Measurements from ENCODE around the gene FUOM. TPM values are rescaled to one million over a fixed set of nuclear protein-coding genes. Genes with fewer than 3 reads are reported as not detected.

The FUOM gene
- total and polyA plus RNA-seq, 2 of the 4 experiments (the other 2 are of a cell fraction), result 26.3 to 52.8 TPM

GRCh38 chr10:133391249-133391635 is 33.4 kb upstream of the FUOM start:
- peaks cover 14% of the 10 kb centered on the region for H3K36me3 ChIP-seq (ENCODE audit: control insufficient read depth, insufficient read depth, low read length)
- H2BK15ac ChIP-seq (ENCODE audit: low read depth, low read length), result no peak overlapping the region
- TF ChIP-seq NFE2L2 (IDR thresholded peaks at IDR 0.05; ENCODE audit: low read depth, low read length), result no peak
- no peak for TF ChIP-seq POLR2A (IDR thresholded peaks at IDR 0.05; ENCODE audit: low read depth, low read length)
- no peak for TF ChIP-seq USF2 (IDR thresholded peaks at IDR 0.05; ENCODE audit: low read depth, low read length)
- no peak for TF ChIP-seq SMC3 (IDR thresholded peaks at IDR 0.05; ENCODE audit: low read depth, low read length)
- no peak for TF ChIP-seq CHD1 (IDR thresholded peaks at IDR 0.05; ENCODE audit: low read depth, low read length)
- no peak for TF ChIP-seq RCOR1 (IDR thresholded peaks at IDR 0.05; ENCODE audit: insufficient replicate concordance, low read length)
- H4K5ac ChIP-seq (ENCODE audit: low read depth, low read length), result no peak overlapping the region
- H3K79me1 ChIP-seq (ENCODE audit: low read depth in 1 of 2, low read length in 2 of 2), result peaks cover 19% of the 10 kb centered on the region in 2 experiments
- no peak overlapping the region for H3K4ac ChIP-seq (ENCODE audit: low read depth, low read length)
- H3K14ac ChIP-seq (replicated peaks; ENCODE audit: low read depth, low read length), result no peak overlapping the region
- in situ Hi-C loops (cut with MboI; ENCODE audit: low sequenced_read_pairs), result no loop called here
- no peak overlapping the region for H3K9ac ChIP-seq (ENCODE audit: low read depth, low read length)
- H2AFZ ChIP-seq (replicated peaks; ENCODE audit: low read length, poor library complexity), result no peak overlapping the region
- H2AK5ac ChIP-seq (ENCODE audit: low read depth, low read length), result no peak overlapping the region
- ChIA-PET CTCF (no interaction called here), POLR2A (ENCODE audit: unreplicated experiment) (no interaction called here)
- no peaks in the 10 kb centered on the region for H3K9me3 ChIP-seq (ENCODE audit: control insufficient read depth, insufficient read depth, low read length)
- H4K8ac ChIP-seq (ENCODE audit: low read depth in 2 of 2, low read length in 2 of 2), result no peak overlapping the region
- H2BK20ac ChIP-seq (ENCODE audit: low read depth, low read length), result no peak overlapping the region
- 100% methylated on average over 3 of the region's 12 CpGs; no CpG with 5 or more reads in 1 of the 2 experiments for WGBS, 2 experiments (ENCODE audit: extremely low coverage in 2 of 2, insufficient read length in 1 of 2)
- no peak overlapping the region for H3K4me2 ChIP-seq (ENCODE audit: low read depth, low read length)
- peaks cover 4% of the 10 kb centered on the region; the same call in 1 of the 2 replicates for H3K4me1 ChIP-seq (ENCODE audit: control insufficient read depth, insufficient read depth, low read length)
- peaks cover 8% of the 10 kb centered on the region; the same call in 1 of the 2 replicates for H3K9me1 ChIP-seq (ENCODE audit: insufficient read depth, low read length)
- DNase-seq (no peak), ATAC-seq (ENCODE audit: low read depth) (no peak)
- dilution Hi-C loops (cut with HindIII; ENCODE audit: low sequenced_read_pairs, unreplicated experiment), result no loop called here
- BruUV-seq (replicated peaks), result no TSS peak
- H3K18ac ChIP-seq (ENCODE audit: low read depth, low read length), result no peak overlapping the region
- no peak overlapping the region for H2BK5ac ChIP-seq (ENCODE audit: low read depth, low read length, poor library complexity, severe bottlenecking)
- H3K56ac ChIP-seq (ENCODE audit: extremely low read depth, insufficient read depth, low read length), result no peak overlapping the region
- H3K23ac ChIP-seq (ENCODE audit: low read depth, low read length), result no peak overlapping the region
- H4K20me1 ChIP-seq (ENCODE audit: insufficient read depth, low read length), result no peaks in the 10 kb centered on the region
- H3K27me3 ChIP-seq (ENCODE audit: control insufficient read depth, insufficient read depth, low read length), result no peaks in the 10 kb centered on the region
- intact Hi-C loops (cut with micrococcal nuclease), result no loop called here
- no peak overlapping the region for H3K4me3 ChIP-seq (ENCODE audit: insufficient read depth, low read depth, low read length)
- no peak overlapping the region for H4K91ac ChIP-seq (ENCODE audit: insufficient read depth, low read depth, low read length)
- no peak overlapping the region for H2AK9ac ChIP-seq (replicated peaks; ENCODE audit: low read depth, low read length, poor library complexity)
- no peak overlapping the region for H3K27ac ChIP-seq (ENCODE audit: insufficient read depth, low read length)
- H2BK120ac ChIP-seq (ENCODE audit: low read depth, low read length), result no peak overlapping the region
